ENCODE results near the gene SLC10A3. TPM values are rescaled to one million over a fixed set of nuclear protein-coding genes. Genes with fewer than 3 reads are reported as not detected.

Gene SLC10A3, protein sequence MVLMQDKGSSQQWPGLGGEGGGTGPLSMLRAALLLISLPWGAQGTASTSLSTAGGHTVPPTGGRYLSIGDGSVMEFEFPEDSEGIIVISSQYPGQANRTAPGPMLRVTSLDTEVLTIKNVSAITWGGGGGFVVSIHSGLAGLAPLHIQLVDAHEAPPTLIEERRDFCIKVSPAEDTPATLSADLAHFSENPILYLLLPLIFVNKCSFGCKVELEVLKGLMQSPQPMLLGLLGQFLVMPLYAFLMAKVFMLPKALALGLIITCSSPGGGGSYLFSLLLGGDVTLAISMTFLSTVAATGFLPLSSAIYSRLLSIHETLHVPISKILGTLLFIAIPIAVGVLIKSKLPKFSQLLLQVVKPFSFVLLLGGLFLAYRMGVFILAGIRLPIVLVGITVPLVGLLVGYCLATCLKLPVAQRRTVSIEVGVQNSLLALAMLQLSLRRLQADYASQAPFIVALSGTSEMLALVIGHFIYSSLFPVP
- total RNA-seq (2014; rRNA removed) (42.1 and 50.6 TPM in 2 replicates), Bru-seq, nascent RNA (percentile 54 among the genes with signal in this experiment), BruChase-seq, experiment 1, labeled RNA remaining after a 6-hour chase (percentile 92 among the genes with signal in this experiment), BruChase-seq, experiment 2, labeled RNA remaining after a 2-hour chase (percentile 65 among the genes with signal in this experiment)
- long read RNA-seq, transcript SLC10A3-201 (2 exons, 2,161 nt) = major isoform, 116 of 165 reads
- long read RNA-seq, partial matches to known transcripts = 14 of 165 reads
- long read RNA-seq, other reads (novel, unspliced or antisense) = 32 of 165 reads

DNA sequence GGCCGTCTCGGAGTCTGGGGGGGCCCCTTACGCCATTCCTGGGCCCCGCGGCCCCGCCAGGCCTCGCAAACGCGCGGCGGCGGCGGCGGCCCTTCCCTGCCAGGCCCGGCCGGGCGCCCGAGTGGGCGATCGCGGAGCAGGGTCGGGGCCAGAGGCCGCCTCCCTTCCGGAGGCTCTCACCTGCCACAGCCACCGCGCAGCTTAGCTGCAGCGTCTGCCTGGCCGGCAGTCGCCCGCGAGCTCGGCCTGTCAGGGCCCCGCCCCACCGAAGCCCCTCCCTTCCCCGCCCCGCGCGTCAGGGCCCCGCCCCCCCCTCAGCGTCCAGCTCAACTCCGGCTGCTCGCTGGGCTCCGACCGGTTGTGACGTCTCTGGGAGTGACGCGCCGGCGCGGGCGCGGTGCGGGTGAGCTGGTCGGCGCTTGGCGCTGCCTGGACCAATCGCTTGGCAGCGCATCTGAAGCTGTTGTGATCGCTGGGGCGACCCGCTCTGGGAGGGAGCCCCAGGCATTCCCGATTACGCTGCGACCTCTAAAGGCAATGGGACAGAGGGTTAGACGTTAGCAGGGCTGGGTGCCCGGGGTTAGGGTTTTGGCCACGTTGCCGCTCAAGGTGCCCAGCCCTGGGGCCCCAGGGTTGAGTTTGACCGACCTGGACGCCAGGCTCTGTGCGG, at the start of gene SLC10A3:
TSS of gene SLC10A3 (minus strand) at position 216 of the 670 bp plus-strand sequence. CDS start 1,689 bp downstream, outside the sequence.
- H3K9me2 ChIP-seq (replicated peaks; ENCODE audit: low read length) = no peaks in the 10 kb centered on the region
- H3F3A ChIP-seq (ENCODE audit: low read length, unreplicated experiment) = no peaks in the 10 kb centered on the region
- H3K27ac ChIP-seq (ENCODE audit: low read length) = peak within 1 kb of the TSS; percentile 73
- no peaks in the 10 kb centered on the region for H3K9me3 ChIP-seq (ENCODE audit: low read length)
- CTCF ChIA-PET = interaction anchor here (0.6 to 0.9 kb wide), 2 partner anchors 36 to 192 kb away, joined by 3 to 4 read pairs; no protein-coding TSS in a partner anchor
- H3K4me1 ChIP-seq (ENCODE audit: insufficient read depth, low read length) = peaks cover 17% of the 10 kb centered on the region
- H3K27me3 ChIP-seq (ENCODE audit: low read length) = no peaks in the 10 kb centered on the region
- no peaks in the 10 kb centered on the region for H4K20me1 ChIP-seq (ENCODE audit: low read length)
- TF ChIP-seq EZH2phosphoT487 (IDR thresholded peaks at IDR 0.05; ENCODE audit: borderline replicate concordance, low read length) = no peak
- TF ChIP-seq, protein P1, sequence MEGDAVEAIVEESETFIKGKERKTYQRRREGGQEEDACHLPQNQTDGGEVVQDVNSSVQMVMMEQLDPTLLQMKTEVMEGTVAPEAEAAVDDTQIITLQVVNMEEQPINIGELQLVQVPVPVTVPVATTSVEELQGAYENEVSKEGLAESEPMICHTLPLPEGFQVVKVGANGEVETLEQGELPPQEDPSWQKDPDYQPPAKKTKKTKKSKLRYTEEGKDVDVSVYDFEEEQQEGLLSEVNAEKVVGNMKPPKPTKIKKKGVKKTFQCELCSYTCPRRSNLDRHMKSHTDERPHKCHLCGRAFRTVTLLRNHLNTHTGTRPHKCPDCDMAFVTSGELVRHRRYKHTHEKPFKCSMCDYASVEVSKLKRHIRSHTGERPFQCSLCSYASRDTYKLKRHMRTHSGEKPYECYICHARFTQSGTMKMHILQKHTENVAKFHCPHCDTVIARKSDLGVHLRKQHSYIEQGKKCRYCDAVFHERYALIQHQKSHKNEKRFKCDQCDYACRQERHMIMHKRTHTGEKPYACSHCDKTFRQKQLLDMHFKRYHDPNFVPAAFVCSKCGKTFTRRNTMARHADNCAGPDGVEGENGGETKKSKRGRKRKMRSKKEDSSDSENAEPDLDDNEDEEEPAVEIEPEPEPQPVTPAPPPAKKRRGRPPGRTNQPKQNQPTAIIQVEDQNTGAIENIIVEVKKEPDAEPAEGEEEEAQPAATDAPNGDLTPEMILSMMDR (conservative IDR thresholded peaks at IDR 0.05; ENCODE audit: low read depth, low read length) = no peak; the same call in 1 of the 2 replicates
- no peak for TF ChIP-seq EZH2 (IDR thresholded peaks at IDR 0.05; ENCODE audit: low read length, unreplicated experiment)
- peaks cover 34% of the 10 kb centered on the region for H3K79me2 ChIP-seq (ENCODE audit: low read length)
- intact Hi-C loops (cut with micrococcal nuclease) = no loop called here
- no TSS peak for BruUV-seq (replicated peaks)
- DNase-seq (peak; percentile 95), ATAC-seq (peak; percentile 86)
- H3K4me3 ChIP-seq (ENCODE audit: low read length) = peak within 1 kb of the TSS; percentile 80
- peak within 1 kb of the TSS; percentile 87 for H3K9ac ChIP-seq (ENCODE audit: low read length)
- peak within 1 kb of the TSS; percentile 86 for H2AFZ ChIP-seq (ENCODE audit: low read length)
- H3K4me2 ChIP-seq (ENCODE audit: low read length) = peak within 1 kb of the TSS; percentile 92
- peaks cover 3% of the 10 kb centered on the region; the same call in 1 of the 2 replicates for H3K36me3 ChIP-seq (ENCODE audit: low read depth, low read length)
- POLR2A ChIA-PET (ENCODE audit: unreplicated experiment) = interaction anchor here (0.5 to 0.7 kb wide), 8 partner anchors 8 to 596 kb away, joined by 3 to 10 read pairs (median 4); partner anchors contain the start of genes DKC1 and LAGE3

DNA sequence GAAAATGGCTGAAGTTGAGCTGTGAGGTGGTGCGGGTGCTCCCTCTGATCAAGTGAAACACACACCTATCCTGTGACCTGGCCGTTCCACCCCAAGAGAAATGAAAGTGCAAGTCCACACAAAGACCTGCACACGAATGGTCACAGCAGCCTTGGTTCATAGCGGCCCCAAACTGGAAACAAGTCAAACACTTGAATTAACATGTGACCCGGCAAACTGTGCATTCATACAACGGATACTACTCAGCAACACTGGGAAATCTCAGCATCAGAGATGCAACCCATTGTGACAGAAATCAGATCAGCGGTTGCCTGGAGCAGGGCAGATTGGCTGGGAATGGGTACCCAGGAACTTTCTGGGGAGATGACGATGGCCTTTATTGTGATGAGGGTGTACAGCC, 48.6 kb upstream of the SLC10A3 start:
- DNase-seq = no peak
- no peaks in the 10 kb centered on the region for H3F3A ChIP-seq (ENCODE audit: low read length, unreplicated experiment)
- no peaks in the 10 kb centered on the region for H3K9me2 ChIP-seq (replicated peaks; ENCODE audit: low read length)
- H3K9me3 ChIP-seq (ENCODE audit: low read length) = no peaks in the 10 kb centered on the region
- H4K20me1 ChIP-seq (ENCODE audit: low read length) = no peaks in the 10 kb centered on the region
- H3K79me2 ChIP-seq (ENCODE audit: low read length) = peaks cover 49% of the 10 kb centered on the region
- intact Hi-C loops (cut with micrococcal nuclease) = no loop called here
- H3K4me3 ChIP-seq (ENCODE audit: low read length) = no peak overlapping the region
- TF ChIP-seq, protein P1 (conservative IDR thresholded peaks at IDR 0.05; ENCODE audit: low read depth, low read length) = no peak
- no peak for TF ChIP-seq EZH2 (IDR thresholded peaks at IDR 0.05; ENCODE audit: low read length, unreplicated experiment)
- no peak for TF ChIP-seq EZH2phosphoT487 (IDR thresholded peaks at IDR 0.05; ENCODE audit: borderline replicate concordance, low read length)
- H3K27me3 ChIP-seq (ENCODE audit: low read length) = no peaks in the 10 kb centered on the region
- no peak for ATAC-seq
- no TSS peak for BruUV-seq (replicated peaks)
- peaks cover 37% of the 10 kb centered on the region for H3K4me1 ChIP-seq (ENCODE audit: insufficient read depth, low read length)
- ChIA-PET CTCF (no interaction called here), POLR2A (ENCODE audit: unreplicated experiment) (no interaction called here)
- no peak overlapping the region for H2AFZ ChIP-seq (ENCODE audit: low read length)
- peaks cover 13% of the 10 kb centered on the region; the same call in 1 of the 2 replicates for H3K36me3 ChIP-seq (ENCODE audit: low read depth, low read length)
- H3K9ac ChIP-seq (ENCODE audit: low read length) = no peak overlapping the region
- no peak overlapping the region for H3K4me2 ChIP-seq (ENCODE audit: low read length)
- H3K27ac ChIP-seq (ENCODE audit: low read length) = no peak overlapping the region

Measured in PC-3 (cell line).